ENCODE results near the gene EHF. TPM values are rescaled to one million over a fixed set of nuclear protein-coding genes. Genes with fewer than 3 reads are reported as not detected.

The EHF gene
- total RNA-seq, 2 donors from 2014 or later, result 164 to 332 TPM

DNA sequence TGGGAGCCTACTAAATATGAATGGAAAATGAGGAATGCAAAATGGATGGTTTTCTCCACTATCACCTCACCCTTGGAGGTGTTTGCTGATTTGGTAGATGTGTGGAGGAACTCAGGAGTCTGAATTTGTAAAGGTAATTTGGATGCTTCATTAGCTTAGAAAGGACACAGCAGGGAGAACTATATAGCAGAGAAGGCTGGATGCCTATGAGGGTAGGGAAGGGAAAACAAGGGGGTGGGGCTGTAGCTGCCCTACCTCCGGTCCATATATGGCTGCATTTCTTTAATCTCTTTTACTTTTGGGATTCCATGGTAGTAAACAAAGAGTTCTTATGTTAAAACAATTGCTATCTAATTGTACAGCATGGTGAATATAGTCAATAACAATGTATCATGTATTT, 4.8 kb upstream of the EHF start:
- intact Hi-C loops (cut with DNase I), result no loop called here
- no peaks in the 10 kb centered on the region for H3K9me3 ChIP-seq
- TF ChIP-seq POLR2AphosphoS5 (IDR thresholded peaks at IDR 0.05), result no peak
- no peak for TF ChIP-seq POLR2A (IDR thresholded peaks at IDR 0.05)
- TF ChIP-seq, protein P1, sequence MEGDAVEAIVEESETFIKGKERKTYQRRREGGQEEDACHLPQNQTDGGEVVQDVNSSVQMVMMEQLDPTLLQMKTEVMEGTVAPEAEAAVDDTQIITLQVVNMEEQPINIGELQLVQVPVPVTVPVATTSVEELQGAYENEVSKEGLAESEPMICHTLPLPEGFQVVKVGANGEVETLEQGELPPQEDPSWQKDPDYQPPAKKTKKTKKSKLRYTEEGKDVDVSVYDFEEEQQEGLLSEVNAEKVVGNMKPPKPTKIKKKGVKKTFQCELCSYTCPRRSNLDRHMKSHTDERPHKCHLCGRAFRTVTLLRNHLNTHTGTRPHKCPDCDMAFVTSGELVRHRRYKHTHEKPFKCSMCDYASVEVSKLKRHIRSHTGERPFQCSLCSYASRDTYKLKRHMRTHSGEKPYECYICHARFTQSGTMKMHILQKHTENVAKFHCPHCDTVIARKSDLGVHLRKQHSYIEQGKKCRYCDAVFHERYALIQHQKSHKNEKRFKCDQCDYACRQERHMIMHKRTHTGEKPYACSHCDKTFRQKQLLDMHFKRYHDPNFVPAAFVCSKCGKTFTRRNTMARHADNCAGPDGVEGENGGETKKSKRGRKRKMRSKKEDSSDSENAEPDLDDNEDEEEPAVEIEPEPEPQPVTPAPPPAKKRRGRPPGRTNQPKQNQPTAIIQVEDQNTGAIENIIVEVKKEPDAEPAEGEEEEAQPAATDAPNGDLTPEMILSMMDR (IDR thresholded peaks at IDR 0.05), result no peak
- no peaks in the 10 kb centered on the region for H3K27me3 ChIP-seq (replicated peaks; ENCODE audit: insufficient read depth)
- 92% methylated on average over 1 of the region's 1 CpG for whole genome bisulfite sequencing
- peaks cover 9% of the 10 kb centered on the region for H3K4me1 ChIP-seq (replicated peaks)
- no peak for DNase-seq (ENCODE audit: low spot score)
- no peak overlapping the region for H3K4me3 ChIP-seq
- no peak overlapping the region for H3K27ac ChIP-seq
- H3K36me3 ChIP-seq, result no peaks in the 10 kb centered on the region

GRCh38 chr11:34616830-34617504, 3.9 kb upstream of the EHF start:
- TF ChIP-seq POLR2AphosphoS5 (IDR thresholded peaks at IDR 0.05) (no peak), POLR2A (IDR thresholded peaks at IDR 0.05) (no peak)
- TF ChIP-seq, protein P1 (IDR thresholded peaks at IDR 0.05), result no peak
- intact Hi-C loops (cut with DNase I), result no loop called here
- Histone ChIP-seq H3K27ac (no peak overlapping the region), H3K9me3 (no peaks in the 10 kb centered on the region), H3K36me3 (no peaks in the 10 kb centered on the region), H3K4me1 (replicated peaks) (peaks cover 9% of the 10 kb centered on the region), H3K4me3 (no peak overlapping the region), H3K27me3 (replicated peaks; ENCODE audit: insufficient read depth) (no peaks in the 10 kb centered on the region)
- WGBS, result 59% methylated on average over 7 of the region's 7 CpGs
- DNase-seq (ENCODE audit: low spot score), result no peak

- TF ChIP-seq POLR2AphosphoS5 (IDR thresholded peaks at IDR 0.05) (no peak), POLR2A (IDR thresholded peaks at IDR 0.05) (no peak)
- TF ChIP-seq, protein P1 (IDR thresholded peaks at IDR 0.05), result no peak
- Histone ChIP-seq H3K9me3 (no peaks in the 10 kb centered on the region), H3K27me3 (replicated peaks; ENCODE audit: insufficient read depth) (no peaks in the 10 kb centered on the region), H3K27ac (no peak overlapping the region), H3K36me3 (no peaks in the 10 kb centered on the region), H3K4me3 (no peak overlapping the region), H3K4me1 (replicated peaks) (peaks cover 9% of the 10 kb centered on the region)
- WGBS, result 97% methylated on average over 2 of the region's 2 CpGs
- DNase-seq (ENCODE audit: low spot score), result no peak
- intact Hi-C loops (cut with DNase I), result no loop called here
Observed at GRCh38 chr11:34618406-34618805, 2.5 kb upstream of the EHF start.

GRCh38 chr11:34619062-34619516, 1.8 kb upstream of the EHF start:
- TF ChIP-seq, protein P1 (IDR thresholded peaks at IDR 0.05), result no peak
- TF ChIP-seq POLR2AphosphoS5 (IDR thresholded peaks at IDR 0.05) (no peak), POLR2A (IDR thresholded peaks at IDR 0.05) (no peak)
- no peak for DNase-seq (ENCODE audit: low spot score)
- Histone ChIP-seq H3K36me3 (no peaks in the 10 kb centered on the region), H3K27me3 (replicated peaks; ENCODE audit: insufficient read depth) (no peaks in the 10 kb centered on the region), H3K9me3 (no peaks in the 10 kb centered on the region), H3K4me3 (no peak overlapping the region), H3K27ac (peak overlapping the region in 1 of 2 donors; percentile 90), H3K4me1 (replicated peaks) (peaks cover 9% of the 10 kb centered on the region)
- intact Hi-C loops (cut with DNase I), result no loop called here
- 68% methylated on average over 2 of the region's 2 CpGs for WGBS

- H3K36me3 ChIP-seq, result no peaks in the 10 kb centered on the region
- H3K9me3 ChIP-seq, result no peaks in the 10 kb centered on the region
- H3K4me3 ChIP-seq, result peak overlapping the region; percentile 44 to 51
- DNase-seq (ENCODE audit: low spot score), result no peak
- intact Hi-C loops (cut with DNase I), result no loop called here
- peak overlapping the region; percentile 90 to 94 for H3K27ac ChIP-seq
- WGBS, result 77% methylated on average over 2 of the region's 2 CpGs
- H3K4me1 ChIP-seq (replicated peaks), result peaks cover 9% of the 10 kb centered on the region
- TF ChIP-seq, protein P1 (IDR thresholded peaks at IDR 0.05), result no peak
- no peak for TF ChIP-seq POLR2A (IDR thresholded peaks at IDR 0.05)
- TF ChIP-seq POLR2AphosphoS5 (IDR thresholded peaks at IDR 0.05), result no peak
- no peaks in the 10 kb centered on the region for H3K27me3 ChIP-seq (replicated peaks; ENCODE audit: insufficient read depth)
Observed at GRCh38 chr11:34620202-34620601, 691 bp upstream of the EHF start.

Measured in prostate gland (tissue), 2 donors.